CD4-positive, CD25-positive, alpha-beta regulatory T cell (primary cell): Measurements from ENCODE around the gene ATP2B3. TPM values are rescaled to one million over a fixed set of nuclear protein-coding genes. Genes with fewer than 3 reads are reported as not detected.
A peak's percentile ranks its signal among the peaks of the same experiment; 100 is the strongest.

Source experiments
- ATAC-seq, 2 donors: fragments of 150-1000 bp; cut with Tn5 transposase; one replicate each; pipeline ENCODE4 v1.10.0; 2021; ENCODE audit warnings: low read depth in 2 of 2, moderate number of reproducible peaks in 2 of 2, moderate library complexity in 1 of 2
- DNase-seq, 3 donors: peaks; one replicate each; pipeline versions ENCODE4 v3.0.0 to v3.0.0-alpha.2; 2012 to 2022; ENCODE audit warnings: mixed read lengths in 1 of 3
- H3K27ac ChIP-seq: one replicate; pipeline ENCODE4 v1.7.0; 2013; ENCODE audit warnings: mild to moderate bottlenecking, low read length; ENCODE audit not compliant: insufficient read depth, poor library complexity, severe bottlenecking
- H3K27me3 ChIP-seq: one replicate; pipeline ENCODE4 v1.7.0; 2013; ENCODE audit warnings: low read length; ENCODE audit not compliant: control insufficient read depth, insufficient read depth
- H3K36me3 ChIP-seq: one replicate; pipeline ENCODE4 v1.7.0; 2013; ENCODE audit warnings: mild to moderate bottlenecking, low read length, moderate library complexity; ENCODE audit not compliant: control insufficient read depth, insufficient read depth
- H3K4me1 ChIP-seq: 2 replicates; pipeline ENCODE4 v1.7.0; 2013; ENCODE audit warnings: mild to moderate bottlenecking, low read length; ENCODE audit not compliant: insufficient read depth, control insufficient read depth, poor library complexity, severe bottlenecking
- H3K4me3 ChIP-seq: one replicate; pipeline ENCODE4 v1.7.0; 2013; ENCODE audit warnings: low read depth, mild to moderate bottlenecking, low read length, moderate library complexity
- H3K9me3 ChIP-seq, 2 experiments: 1 replicate in 1 of 2; 2 replicates in 1 of 2; pipeline ENCODE4 v1.7.0; 2013; ENCODE audit warnings: low read length in 2 of 2, mild to moderate bottlenecking in 1 of 2, moderate library complexity in 1 of 2; ENCODE audit not compliant: control insufficient read depth in 2 of 2
- H3K27ac Mint-ChIP-seq, 3 donors: one replicate each; pipeline ENCODE4 v1.8.0; 2020 to 2022; ENCODE audit warnings: mild to moderate bottlenecking in 3 of 3, mixed read lengths in 3 of 3, moderate library complexity in 2 of 3
- H3K27me3 Mint-ChIP-seq: one replicate; pipeline ENCODE4 v1.8.0; 2022; ENCODE audit warnings: mild to moderate bottlenecking, mixed read lengths
- H3K36me3 Mint-ChIP-seq: one replicate; pipeline ENCODE4 v1.8.0; 2020; ENCODE audit warnings: mixed read lengths
- H3K4me1 Mint-ChIP-seq, 4 donors: one replicate each; pipeline ENCODE4 v1.8.0; 2020 to 2022; ENCODE audit warnings: mixed read lengths in 4 of 4, mild to moderate bottlenecking in 1 of 4
- H3K4me3 Mint-ChIP-seq, 4 donors: one replicate each; pipeline ENCODE4 v1.8.0; 2020 to 2022; ENCODE audit warnings: mild to moderate bottlenecking in 4 of 4, mixed read lengths in 4 of 4, moderate library complexity in 3 of 4
- H3K9me3 Mint-ChIP-seq, 7 donors: one replicate each; pipeline ENCODE4 v1.8.0; 2020 to 2022; ENCODE audit warnings: mixed read lengths in 7 of 7, mild to moderate bottlenecking in 3 of 7, moderate library complexity in 2 of 7
- polyA plus RNA-seq, 4 donors: library from polyadenylated mRNA; unstranded; fragments of 300-500 nt; fragmentation: Illumina TruSeq; gene quantifications; one replicate each; pipeline ENCODE4 v1.2.3, GENCODE V29; 2021
- total RNA-seq: library from RNA; stranded (reverse); gene quantifications from one replicate; pipeline ENCODE4 v1.2.3, GENCODE V29; 2022

The ATP2B3 gene
- total and polyA plus RNA-seq, 5 donors from 2014 or later, result not detected

- Mint-ChIP-seq H3K27me3 (no peaks in the 10 kb centered on the region), H3K4me3 (no peak overlapping the region), H3K9me3 (peaks cover 0 to 2% (median 0%) of the 10 kb centered on the region in 7 donors), H3K36me3 (no peaks in the 10 kb centered on the region), H3K27ac (no peak overlapping the region), H3K4me1 (peaks cover 0 to 9% (median 0%) of the 10 kb centered on the region in 4 donors)
- no peaks in the 10 kb centered on the region for H3K27me3 ChIP-seq
- H3K27ac ChIP-seq, result no peak overlapping the region
- no peak overlapping the region for H3K4me3 ChIP-seq
- DNase-seq (no peak), ATAC-seq (no peak)
- no peaks in the 10 kb centered on the region for H3K36me3 ChIP-seq
- no peaks in the 10 kb centered on the region for H3K4me1 ChIP-seq
- H3K9me3 ChIP-seq, result no peaks in the 10 kb centered on the region
Measured at GRCh38 chrX:153512501-153512893, 4.9 kb upstream of the ATP2B3 start.

GRCh38 chrX:153513265-153513664 lies 4.2 kb upstream of the ATP2B3 start:
- Mint-ChIP-seq H3K9me3 (peaks cover 0 to 2% (median 0%) of the 10 kb centered on the region in 7 donors), H3K36me3 (no peaks in the 10 kb centered on the region), H3K27me3 (peaks cover under 1% of the 10 kb centered on the region), H3K4me1 (peaks cover 0 to 5% (median 0%) of the 10 kb centered on the region in 4 donors), H3K4me3 (no peak overlapping the region), H3K27ac (no peak overlapping the region)
- no peak for DNase-seq
- no peak for ATAC-seq
- no peak overlapping the region for H3K27ac ChIP-seq
- no peaks in the 10 kb centered on the region for H3K4me1 ChIP-seq
- H3K9me3 ChIP-seq, result no peaks in the 10 kb centered on the region
- no peaks in the 10 kb centered on the region for H3K36me3 ChIP-seq
- no peaks in the 10 kb centered on the region for H3K27me3 ChIP-seq
- H3K4me3 ChIP-seq, result no peak overlapping the region

GRCh38 chrX:153514259-153514658 lies 3.2 kb upstream of the ATP2B3 start:
- H3K9me3 ChIP-seq, result no peaks in the 10 kb centered on the region
- H3K27me3 ChIP-seq, result no peaks in the 10 kb centered on the region
- ATAC-seq (no peak), DNase-seq (no peak)
- H3K27ac Mint-ChIP-seq, result no peak overlapping the region
- H3K4me3 ChIP-seq, result no peak overlapping the region
- no peak overlapping the region for H3K4me3 Mint-ChIP-seq
- no peak overlapping the region for H3K27ac ChIP-seq
- peaks cover 0 to 5% (median 0%) of the 10 kb centered on the region in 4 donors for H3K4me1 Mint-ChIP-seq
- H3K4me1 ChIP-seq, result no peaks in the 10 kb centered on the region
- H3K27me3 Mint-ChIP-seq, result peaks cover 4% of the 10 kb centered on the region
- no peaks in the 10 kb centered on the region for H3K36me3 Mint-ChIP-seq
- H3K9me3 Mint-ChIP-seq, result peaks cover 0 to 2% (median 0%) of the 10 kb centered on the region in 7 donors
- no peaks in the 10 kb centered on the region for H3K36me3 ChIP-seq

- peaks cover 0 to 5% (median 0%) of the 10 kb centered on the region in 4 donors for H3K4me1 Mint-ChIP-seq
- H3K36me3 ChIP-seq, result no peaks in the 10 kb centered on the region
- H3K4me3 ChIP-seq, result no peak overlapping the region
- peaks cover 7% of the 10 kb centered on the region for H3K27me3 Mint-ChIP-seq
- no peaks in the 10 kb centered on the region for H3K27me3 ChIP-seq
- DNase-seq (no peak), ATAC-seq (no peak)
- H3K27ac Mint-ChIP-seq, result peak overlapping the region in 1 of 3 donors; percentile 80
- H3K9me3 ChIP-seq, result no peaks in the 10 kb centered on the region
- no peak overlapping the region for H3K27ac ChIP-seq
- no peaks in the 10 kb centered on the region for H3K36me3 Mint-ChIP-seq
- H3K4me3 Mint-ChIP-seq, result no peak overlapping the region
- no peaks in the 10 kb centered on the region for H3K4me1 ChIP-seq
- peaks cover 0 to 2% (median 0%) of the 10 kb centered on the region in 7 donors for H3K9me3 Mint-ChIP-seq
Measured at GRCh38 chrX:153515435-153515834, 2.0 kb upstream of the ATP2B3 start.

- H3K27ac ChIP-seq, result no peak overlapping the region
- no peak for DNase-seq
- no peak overlapping the region for H3K4me3 Mint-ChIP-seq
- H3K4me3 ChIP-seq, result no peak overlapping the region
- no peak overlapping the region for H3K27ac Mint-ChIP-seq
- no peaks in the 10 kb centered on the region for H3K36me3 Mint-ChIP-seq
- H3K27me3 ChIP-seq, result no peaks in the 10 kb centered on the region
- peaks cover 0 to 5% (median 0%) of the 10 kb centered on the region in 4 donors for H3K4me1 Mint-ChIP-seq
- H3K9me3 Mint-ChIP-seq, result peaks cover 0 to 2% (median 0%) of the 10 kb centered on the region in 7 donors
- no peaks in the 10 kb centered on the region for H3K36me3 ChIP-seq
- no peaks in the 10 kb centered on the region for H3K9me3 ChIP-seq
- ATAC-seq, result no peak
- H3K27me3 Mint-ChIP-seq, result peaks cover 7% of the 10 kb centered on the region
- H3K4me1 ChIP-seq, result no peaks in the 10 kb centered on the region
Measured at GRCh38 chrX:153516073-153516472, 1.4 kb upstream of the ATP2B3 start.

- H3K4me3 Mint-ChIP-seq, result peak overlapping the region in 1 of 4 donors; percentile 31
Measured at GRCh38 chrX:153517946-153518834, 748 bp downstream of the ATP2B3 start.

GRCh38 chrX:153519569-153520286 lies 2.3 kb downstream of the ATP2B3 start:
- Histone ChIP-seq H3K27ac (no peak overlapping the region), H3K9me3 (no peaks in the 10 kb centered on the region), H3K4me3 (no peak overlapping the region), H3K4me1 (no peaks in the 10 kb centered on the region), H3K36me3 (no peaks in the 10 kb centered on the region), H3K27me3 (no peaks in the 10 kb centered on the region)
- no peak overlapping the region for H3K4me3 Mint-ChIP-seq
- H3K27ac Mint-ChIP-seq, result no peak overlapping the region
- H3K4me1 Mint-ChIP-seq, result peaks cover 0 to 5% (median 0%) of the 10 kb centered on the region in 4 donors
- peaks cover 11% of the 10 kb centered on the region for H3K27me3 Mint-ChIP-seq
- ATAC-seq (no peak), DNase-seq (no peak)
- H3K9me3 Mint-ChIP-seq, result peaks cover 0 to 2% (median 0%) of the 10 kb centered on the region in 7 donors
- H3K36me3 Mint-ChIP-seq, result no peaks in the 10 kb centered on the region

More at GRCh38 chrX:153517946-153518834, 748 bp downstream of the ATP2B3 start:
- DNase-seq, result no peak
- Mint-ChIP-seq H3K27ac (peak overlapping the region in 1 of 3 donors; percentile 80), H3K27me3 (peaks cover 11% of the 10 kb centered on the region), H3K4me1 (peaks cover 0 to 5% (median 0%) of the 10 kb centered on the region in 4 donors), H3K9me3 (peaks cover 0 to 2% (median 0%) of the 10 kb centered on the region in 7 donors), H3K36me3 (no peaks in the 10 kb centered on the region)
- Histone ChIP-seq H3K27me3 (no peaks in the 10 kb centered on the region), H3K4me3 (no peak overlapping the region), H3K9me3 (no peaks in the 10 kb centered on the region), H3K4me1 (no peaks in the 10 kb centered on the region), H3K36me3 (no peaks in the 10 kb centered on the region), H3K27ac (no peak overlapping the region)
- no peak for ATAC-seq
